Measurements from ENCODE around the gene BTN2A1. TPM values are rescaled to one million over a fixed set of nuclear protein-coding genes. Genes with fewer than 3 reads are reported as not detected.
"Not testable (repeated sequence)": the region's sequence is repeated elsewhere in the genome, so short reads cannot be mapped to it uniquely, and the experiment has no call there.

BTN2A1 gene
- total and polyA plus RNA-seq, 2 of the 13 experiments (the other 11 are each of a cell fraction or from before 2014, with no cell fraction given) = 16.4 to 30.4 TPM

DNA sequence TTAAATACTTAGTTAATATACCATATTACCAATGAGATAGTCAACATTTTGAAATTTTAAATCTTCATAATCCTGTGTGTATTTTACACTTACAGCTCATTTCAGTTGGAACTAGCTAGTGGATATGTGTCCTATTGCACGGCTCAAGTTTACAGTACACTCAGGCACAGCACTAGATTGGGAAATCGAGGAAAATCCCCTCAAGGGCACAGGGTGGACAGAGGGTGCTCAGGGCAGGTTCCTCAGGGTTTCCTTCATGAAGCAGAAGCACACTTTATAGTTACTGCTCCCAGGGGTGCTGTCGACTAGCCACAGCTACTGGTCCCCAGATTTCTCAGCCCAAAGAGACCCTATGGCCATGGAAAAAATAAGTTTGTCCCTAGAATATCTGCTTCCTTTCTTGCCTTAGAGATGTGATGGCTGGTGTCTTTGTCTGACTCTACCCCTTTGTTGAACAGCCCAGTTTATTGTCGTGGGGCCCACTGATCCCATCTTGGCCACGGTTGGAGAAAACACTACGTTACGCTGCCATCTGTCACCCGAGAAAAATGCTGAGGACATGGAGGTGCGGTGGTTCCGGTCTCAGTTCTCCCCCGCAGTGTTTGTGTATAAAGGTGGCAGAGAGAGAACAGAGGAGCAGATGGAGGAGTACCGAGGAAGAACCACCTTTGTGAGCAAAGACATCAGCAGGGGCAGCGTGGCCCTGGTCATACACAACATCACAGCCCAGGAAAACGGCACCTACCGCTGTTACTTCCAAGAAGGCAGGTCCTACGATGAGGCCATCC is 1.5 kb downstream of the BTN2A1 start:
- Histone ChIP-seq H3K9me3 (ENCODE audit: low read length) (no peaks in the 10 kb centered on the region), H3K27ac (ENCODE audit: extremely low read length, insufficient read depth, low read length) (no peak overlapping the region), H3K4me1 (ENCODE audit: insufficient read depth, low read length) (peaks cover 37% of the 10 kb centered on the region), H3K79me2 (ENCODE audit: insufficient read depth, low read length) (peaks cover 20% of the 10 kb centered on the region), H3K36me3 (replicated peaks in 1 of 2; ENCODE audit: control insufficient read depth in 1 of 2, insufficient read depth in 2 of 2, low read length in 2 of 2) (peaks cover 17 to 33% of the 10 kb centered on the region in 2 experiments), H2AFZ (ENCODE audit: low read length) (no peak overlapping the region), H3K4me2 (ENCODE audit: low read depth, low read length) (peak overlapping the region; percentile 86), H3K27me3 (ENCODE audit: control insufficient read depth in 1 of 2, insufficient read depth in 2 of 2, low read length in 2 of 2) (no peaks in the 10 kb centered on the region; a peak in 1 of 5 replicates), H4K20me1 (ENCODE audit: insufficient read depth, low read length) (no peaks in the 10 kb centered on the region), H3K9ac (ENCODE audit: insufficient read depth, low read depth, low read length) (peak overlapping the region; percentile 89; the same call in 1 of the 2 replicates), H3K4me3 (replicated peaks in 1 of 3; ENCODE audit: insufficient read depth in 1 of 3, low read depth in 2 of 3, low read length in 3 of 3) (no peak overlapping the region; a peak in 2 of 6 replicates)
- DNase-seq (ENCODE audit: low spot score) (no peak), ATAC-seq (no peak), FAIRE-seq (no peak)
- no TSS peak for BruUV-seq (replicated peaks)
- in situ Hi-C loops (cut with HindIII; ENCODE audit: extremely low pct_ligation_motif_present, low pct_unique_long_range_greater_than_20kb) = no loop called here
- WGBS (ENCODE audit: low lambda C conversion rate) = 88% methylated on average over 16 of the region's 16 CpGs
- 0 out of 2 replicates have a peak, but pooled peaks have one; percentile 22 for TF ChIP-seq ZBTB38 (CRISPR knock-in tag; IDR thresholded peaks at IDR 0.05)
- TF ChIP-seq ZNF720 (CRISPR knock-in tag; IDR thresholded peaks at IDR 0.05) = no peak
- ChIA-PET CTCF (ENCODE audit: low intra/inter-chr PET ratio, low total read pairs) (no interaction called here), POLR2A (interaction anchor here (1.4 kb wide), 1 partner anchor 56 kb away, joined by 3 read pairs; no protein-coding TSS in a partner anchor)
- intact Hi-C loops (cut with micrococcal nuclease; ENCODE audit: unreplicated experiment) = loop anchor here (5.0 kb wide), 2 partner anchors 57 to 63 kb away; partner anchors contain the start of gene BTN3A1

DNA sequence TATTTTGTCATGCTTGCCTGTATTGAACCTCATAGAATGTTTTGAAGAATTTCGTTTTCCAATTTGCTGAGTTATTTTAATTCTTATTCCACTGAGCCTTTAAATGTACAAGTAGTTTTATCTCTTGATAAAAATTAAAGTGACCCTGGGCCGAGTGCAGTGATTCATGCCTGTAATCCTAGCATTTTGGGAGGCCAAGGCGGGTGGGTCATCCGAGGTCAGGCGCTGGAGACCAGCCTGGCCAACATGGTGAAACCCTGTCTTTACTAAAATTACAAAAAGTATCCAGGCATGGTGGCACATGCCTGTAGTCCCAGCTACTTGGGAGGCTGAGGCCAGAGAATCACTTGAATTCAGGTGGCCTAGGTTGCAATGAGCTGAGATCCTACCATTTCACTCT is 3.6 kb downstream of the BTN2A1 start:
- intact Hi-C loops (cut with micrococcal nuclease; ENCODE audit: unreplicated experiment); in situ Hi-C loops (cut with HindIII; ENCODE audit: extremely low pct_ligation_motif_present, low pct_unique_long_range_greater_than_20kb); H3K27ac ChIP-seq (ENCODE audit: extremely low read length, insufficient read depth, low read length); H3K4me3 ChIP-seq (replicated peaks in 1 of 3; ENCODE audit: insufficient read depth in 1 of 3, low read depth in 2 of 3, low read length in 3 of 3); BruUV-seq (replicated peaks); DNase-seq (ENCODE audit: low spot score); CTCF ChIA-PET (ENCODE audit: low intra/inter-chr PET ratio, low total read pairs); H3K27me3 ChIP-seq (ENCODE audit: control insufficient read depth in 1 of 2, insufficient read depth in 2 of 2, low read length in 2 of 2); POLR2A ChIA-PET; H4K20me1 ChIP-seq (ENCODE audit: insufficient read depth, low read length); H3K9ac ChIP-seq (ENCODE audit: insufficient read depth, low read depth, low read length); H3K9me3 ChIP-seq (ENCODE audit: low read length); ATAC-seq; H2AFZ ChIP-seq (ENCODE audit: low read length); FAIRE-seq: not testable (repeated sequence)
- H3K79me2 ChIP-seq (ENCODE audit: insufficient read depth, low read length) = peaks cover 20% of the 10 kb centered on the region
- peaks cover 36% of the 10 kb centered on the region for H3K4me1 ChIP-seq (ENCODE audit: insufficient read depth, low read length)
- H3K36me3 ChIP-seq (replicated peaks in 1 of 2; ENCODE audit: control insufficient read depth in 1 of 2, insufficient read depth in 2 of 2, low read length in 2 of 2) = peaks cover 32 to 55% of the 10 kb centered on the region in 2 experiments
- WGBS (ENCODE audit: low lambda C conversion rate) = 79% methylated on average over 5 of the region's 5 CpGs
- H3K4me2 ChIP-seq (ENCODE audit: low read depth, low read length) = 0 out of 2 replicates have a peak overlapping the region, but pooled peaks have one; percentile 18
